Activated B cell treated with CpG ODN at 0.5 μM for 24 hours (primary cell): ENCODE results near the gene RALGAPA2. TPM values are rescaled to one million over a fixed set of nuclear protein-coding genes. Genes with fewer than 3 reads are reported as not detected.

Experiments
- ATAC-seq: fragments of 200-7000 bp; cut with Tn5 transposase; one replicate; pipeline ENCODE4 v1.10.0; 2021; ENCODE audit warnings: low read depth, mild to moderate bottlenecking, moderate library complexity
- CTCF ChIA-PET: fragments of 350-600 bp; sonication (Branson Sonifier 250); formaldehyde crosslinking; loops from one replicate; lab custom pipeline; 2021; ENCODE audit warnings: antibody characterized with exemption; lab: Charles Lee
- POLR2A ChIA-PET: fragments of 350-600 bp; sonication (Branson Sonifier 250); formaldehyde crosslinking; loops from one replicate; lab custom pipeline; 2021; ENCODE audit warnings: antibody characterized with exemption; lab: Charles Lee
- DNase-seq: peaks from one replicate; pipeline ENCODE4 v3.0.0; 2022
- H3K27ac Mint-ChIP-seq: one replicate; pipeline ENCODE4 v1.8.0; 2020; ENCODE audit warnings: mixed read lengths
- H3K27me3 Mint-ChIP-seq: one replicate; pipeline ENCODE4 v1.8.0; 2021; ENCODE audit warnings: mixed read lengths
- H3K36me3 Mint-ChIP-seq: one replicate; pipeline ENCODE4 v1.8.0; 2021; ENCODE audit warnings: low read depth, mixed read lengths
- H3K4me1 Mint-ChIP-seq: one replicate; pipeline ENCODE4 v1.8.0; 2021; ENCODE audit warnings: mixed read lengths
- H3K4me3 Mint-ChIP-seq: one replicate; pipeline ENCODE4 v1.8.0; 2020; ENCODE audit warnings: mild to moderate bottlenecking, mixed read lengths
- H3K9me3 Mint-ChIP-seq: one replicate; pipeline ENCODE4 v1.8.0; 2020; ENCODE audit warnings: mixed read lengths
- CTCF ChIP-seq: fragments of 200-600 bp; IDR thresholded peaks from one replicate; pipeline ENCODE4 v1.8.0; 2022; ENCODE audit warnings: antibody characterized with exemption, mild to moderate bottlenecking
- intact Hi-C: fragments of 100-400 bp; cut with micrococcal nuclease; formaldehyde crosslinking; loops from one replicate; pipeline ENCODE4 v1.15.1; 2024
- total RNA-seq: library from RNA; stranded (reverse); gene quantifications from 2 replicates; pipeline ENCODE4 v1.2.3, GENCODE V29; 2022

RALGAPA2 gene
- total RNA-seq, 1 donor from 2014 or later, result 19.2 TPM

GRCh38 chr20:20685635-20686034, 26.8 kb downstream of the RALGAPA2 start:
- H3K9me3 Mint-ChIP-seq, result no peaks in the 10 kb centered on the region
- H3K36me3 Mint-ChIP-seq, result no peaks in the 10 kb centered on the region
- peaks cover 49% of the 10 kb centered on the region for H3K4me1 Mint-ChIP-seq
- DNase-seq (no peak), ATAC-seq (no peak)
- ChIA-PET CTCF (no interaction called here), POLR2A (no interaction called here)
- H3K27ac Mint-ChIP-seq, result no peak overlapping the region
- TF ChIP-seq CTCF, result no peak
- no peaks in the 10 kb centered on the region for H3K27me3 Mint-ChIP-seq
- intact Hi-C loops, result no loop called here
- H3K4me3 Mint-ChIP-seq, result no peak overlapping the region

- no peaks in the 10 kb centered on the region for H3K9me3 Mint-ChIP-seq
- H3K4me1 Mint-ChIP-seq, result peaks cover 49% of the 10 kb centered on the region
- no peaks in the 10 kb centered on the region for H3K27me3 Mint-ChIP-seq
- ATAC-seq (no peak), DNase-seq (no peak)
- no peak overlapping the region for H3K27ac Mint-ChIP-seq
- peaks cover 6% of the 10 kb centered on the region for H3K36me3 Mint-ChIP-seq
- ChIA-PET CTCF (no interaction called here), POLR2A (no interaction called here)
- no peak overlapping the region for H3K4me3 Mint-ChIP-seq
- intact Hi-C loops, result no loop called here
- no peak for TF ChIP-seq CTCF
Observed at GRCh38 chr20:20683481-20684321, 28.7 kb downstream of the RALGAPA2 start.

DNA sequence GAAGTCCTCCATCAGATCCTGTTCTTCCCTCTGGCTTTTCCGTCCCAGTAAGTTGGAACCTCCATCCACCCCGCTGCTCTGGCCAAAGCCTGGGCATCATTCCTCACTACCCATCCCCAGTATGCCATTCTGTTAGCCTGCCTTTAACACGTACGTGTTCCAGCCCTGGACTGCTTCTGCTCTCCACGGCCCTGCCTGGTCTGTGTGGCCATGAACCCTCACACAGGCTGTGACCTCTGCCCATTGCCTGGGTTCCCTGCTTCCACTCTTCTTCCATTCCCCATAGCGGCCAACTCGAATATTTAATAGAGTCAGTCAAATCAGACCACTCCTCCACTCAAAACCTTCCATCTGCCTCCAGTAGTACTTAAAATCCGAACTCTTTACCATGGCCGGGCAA, 29.4 kb downstream of the RALGAPA2 start:
- ATAC-seq (no peak), DNase-seq (no peak)
- H3K4me1 Mint-ChIP-seq, result peaks cover 44% of the 10 kb centered on the region
- no peaks in the 10 kb centered on the region for H3K9me3 Mint-ChIP-seq
- peaks cover 6% of the 10 kb centered on the region for H3K36me3 Mint-ChIP-seq
- H3K4me3 Mint-ChIP-seq, result no peak overlapping the region
- TF ChIP-seq CTCF, result no peak
- intact Hi-C loops, result no loop called here
- no peak overlapping the region for H3K27ac Mint-ChIP-seq
- CTCF ChIA-PET, result no interaction called here
- no peaks in the 10 kb centered on the region for H3K27me3 Mint-ChIP-seq
- POLR2A ChIA-PET, result no interaction called here

DNA sequence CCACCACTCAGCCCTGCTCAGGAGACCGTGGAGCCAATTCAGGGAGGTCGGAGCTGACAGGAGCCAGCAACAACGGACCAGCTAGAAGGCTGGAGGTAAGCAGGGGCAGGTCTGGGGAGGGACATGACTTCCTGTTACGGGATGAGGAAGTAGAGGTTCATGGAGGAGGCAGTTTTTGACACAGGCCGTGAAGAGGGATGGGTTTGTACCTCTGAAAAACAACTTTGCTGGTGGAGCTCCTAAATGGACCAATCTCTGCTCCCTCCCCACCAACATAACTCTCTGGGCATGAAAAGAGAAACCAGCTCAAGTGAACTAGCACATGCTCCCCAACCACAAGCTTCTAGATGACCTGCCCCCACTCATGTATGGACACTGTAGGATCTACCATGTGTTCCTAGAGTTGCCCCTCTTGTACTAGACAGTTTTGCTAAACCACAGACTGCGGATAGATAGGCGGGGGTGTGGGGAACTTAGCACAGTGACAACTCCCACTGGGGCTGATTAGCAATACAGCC, 31.4 kb downstream of the RALGAPA2 start:
- peak; percentile 47 for ATAC-seq
- CTCF ChIA-PET, result no interaction called here
- POLR2A ChIA-PET, result interaction anchor here (0.6 kb wide), 1 partner anchor 8 kb away, joined by 4 read pairs; no protein-coding TSS in a partner anchor
- no peaks in the 10 kb centered on the region for H3K27me3 Mint-ChIP-seq
- no peak for DNase-seq
- TF ChIP-seq CTCF, result no peak
- H3K36me3 Mint-ChIP-seq, result peaks cover 13% of the 10 kb centered on the region
- peaks cover 44% of the 10 kb centered on the region for H3K4me1 Mint-ChIP-seq
- H3K9me3 Mint-ChIP-seq, result no peaks in the 10 kb centered on the region
- intact Hi-C loops, result no loop called here
- peak overlapping the region; percentile 33 for H3K4me3 Mint-ChIP-seq
- H3K27ac Mint-ChIP-seq, result no peak overlapping the region

DNA sequence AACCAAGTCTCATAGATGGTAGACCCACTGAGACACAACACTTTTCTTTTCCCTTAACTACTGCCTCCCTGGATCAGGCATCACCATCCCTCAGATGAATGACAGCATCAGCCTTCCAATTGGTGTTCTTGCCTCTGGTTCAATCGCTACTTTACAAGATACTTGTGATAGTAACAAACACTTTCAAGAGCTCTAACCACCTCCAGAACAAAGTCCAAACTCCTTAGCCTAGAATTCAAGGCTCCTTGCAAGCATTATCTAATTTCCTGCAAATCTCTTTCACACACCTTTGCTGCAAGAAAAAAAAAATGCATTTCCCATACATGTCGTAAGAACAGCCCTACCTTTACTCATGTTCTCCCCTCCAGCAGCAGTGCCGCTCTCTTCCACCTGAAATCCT, 33.1 kb downstream of the RALGAPA2 start:
- TF ChIP-seq CTCF, result no peak
- ChIA-PET CTCF (no interaction called here), POLR2A (no interaction called here)
- H3K36me3 Mint-ChIP-seq, result peaks cover 15% of the 10 kb centered on the region
- DNase-seq (no peak), ATAC-seq (no peak)
- H3K9me3 Mint-ChIP-seq, result no peaks in the 10 kb centered on the region
- H3K27me3 Mint-ChIP-seq, result no peaks in the 10 kb centered on the region
- peaks cover 28% of the 10 kb centered on the region for H3K4me1 Mint-ChIP-seq
- no peak overlapping the region for H3K4me3 Mint-ChIP-seq
- H3K27ac Mint-ChIP-seq, result no peak overlapping the region
- intact Hi-C loops, result no loop called here
